Activated CD4-positive, alpha-beta T cell treated with anti-CD3 and anti-CD28 coated beads for 24 hours (primary cell): ENCODE data around the gene XDH.

Experiments
- DNase-seq, 2 donors: peaks; one replicate each; pipeline ENCODE4 v3.0.0-alpha.2; 2020; ENCODE audit warnings: low read depth in 2 of 2

The XDH gene

DNA sequence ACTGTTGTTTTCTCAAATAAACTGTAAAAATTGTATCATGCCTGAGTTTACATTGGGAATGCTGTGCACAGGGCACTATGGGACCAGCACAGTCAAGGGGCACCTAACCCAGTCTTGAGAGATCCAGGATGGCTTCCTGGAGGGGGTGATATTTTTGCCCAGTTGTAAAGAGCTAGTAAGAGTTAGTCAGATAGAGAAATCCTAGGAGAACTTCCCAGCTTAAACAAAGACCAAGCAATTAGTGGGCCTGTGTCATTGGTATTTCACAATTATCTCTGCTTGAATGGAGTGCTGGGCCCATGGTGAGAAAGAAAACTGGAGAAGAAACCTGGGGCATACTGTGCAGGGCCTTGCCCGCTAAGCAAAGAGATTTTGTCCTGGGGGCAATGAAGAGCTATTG, 12.2 kb downstream of the XDH start:
- no peak for DNase-seq

DNA sequence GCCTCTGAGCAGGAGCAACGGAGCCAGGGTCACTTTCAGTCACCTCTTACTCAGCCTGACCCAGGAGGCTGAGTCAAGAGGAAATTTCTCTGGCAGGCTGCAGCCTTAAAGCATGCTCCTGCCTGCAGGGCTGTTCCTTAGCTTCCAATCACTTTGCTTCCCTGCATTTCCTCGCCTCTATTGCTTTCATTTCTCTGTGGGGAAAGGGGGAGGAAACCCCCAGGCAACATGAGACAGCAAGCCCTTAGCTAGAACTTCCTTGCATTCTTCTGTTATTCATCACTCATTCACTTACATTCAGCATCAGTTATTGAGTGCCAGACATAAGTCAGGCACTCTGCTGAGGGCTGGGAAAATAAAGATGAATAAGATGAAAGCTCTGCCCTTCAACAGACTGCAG, 13.0 kb downstream of the XDH start:
- no peak for DNase-seq

DNA sequence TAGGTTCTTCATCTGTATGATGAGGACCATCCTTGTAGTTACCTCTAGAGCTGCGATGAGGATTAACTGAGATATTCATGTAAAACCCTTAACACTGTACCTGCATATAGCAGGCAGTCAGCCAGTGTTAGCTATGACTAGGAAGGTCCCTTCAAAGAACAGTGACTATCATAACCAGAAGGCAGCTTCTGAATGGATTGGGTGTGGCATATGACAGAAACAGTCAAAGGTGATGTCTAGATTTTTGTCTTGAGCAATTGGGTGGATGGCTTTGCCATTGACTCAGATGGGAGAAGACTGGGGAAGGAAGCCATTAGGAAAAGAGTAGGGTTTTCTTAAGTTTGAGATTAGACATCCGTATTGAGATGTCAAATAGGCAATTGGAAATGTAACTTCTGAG, 15.7 kb downstream of the XDH start:
- no peak for DNase-seq

DNA sequence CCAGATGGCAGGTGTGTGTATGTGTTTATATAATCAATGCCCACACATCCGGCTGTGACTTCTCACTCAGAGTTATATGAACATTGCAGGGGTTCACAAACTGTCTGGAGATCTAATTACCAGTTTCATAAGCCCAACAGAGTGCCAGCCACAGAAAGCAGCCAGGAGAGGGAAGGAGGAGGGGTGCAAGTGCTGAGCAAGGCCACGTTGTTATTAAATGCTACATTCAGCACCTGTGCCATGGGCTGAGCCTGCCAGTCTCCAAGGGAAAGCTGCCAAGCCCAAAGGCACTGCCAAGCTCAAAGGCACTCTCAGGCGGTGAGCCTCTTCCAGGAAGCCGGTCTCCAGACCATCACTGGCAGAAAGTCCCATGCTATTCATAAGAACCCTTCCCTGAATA, 17.4 kb downstream of the XDH start:
- DNase-seq, result no peak

DNA sequence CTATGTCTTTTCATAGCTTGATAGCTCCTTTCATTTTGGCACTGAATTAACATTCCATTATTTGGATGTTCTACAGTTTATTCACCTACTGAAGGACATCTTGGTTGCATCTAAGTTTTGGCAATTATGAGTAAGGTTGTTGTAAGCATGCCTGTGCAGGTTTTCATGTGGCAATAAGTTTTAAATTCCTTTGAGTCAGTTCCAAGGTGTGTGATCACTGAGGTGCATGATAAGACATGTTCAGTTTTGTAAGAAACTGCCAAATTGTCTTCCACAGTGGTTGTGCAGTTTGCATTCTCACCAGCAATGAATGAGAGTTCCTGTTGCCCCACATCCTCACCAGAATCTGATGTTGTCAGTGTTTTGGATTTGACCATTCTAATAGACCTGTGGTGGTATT, 24.2 kb downstream of the XDH start:
- DNase-seq, result no peak

DNA sequence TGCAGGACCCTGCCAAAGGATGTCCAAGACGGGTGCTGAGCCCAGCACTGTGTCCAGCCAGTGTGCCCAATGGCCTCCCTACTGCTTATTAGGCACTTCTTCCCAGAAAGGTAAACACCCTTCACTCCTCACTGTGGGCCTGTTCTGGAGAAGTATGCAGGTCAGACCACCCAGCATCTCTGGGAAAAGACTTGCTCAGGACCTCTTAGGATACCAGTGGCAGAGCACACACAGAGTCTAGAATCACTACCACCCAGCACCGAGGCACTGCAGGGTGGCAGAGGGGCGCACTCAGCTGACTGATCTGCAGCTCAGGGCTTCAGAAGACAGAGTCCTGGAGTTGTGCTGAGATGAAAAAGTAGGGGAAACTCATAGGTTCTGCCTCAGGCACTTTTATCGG, 25.8 kb downstream of the XDH start:
- DNase-seq, result no peak

DNA sequence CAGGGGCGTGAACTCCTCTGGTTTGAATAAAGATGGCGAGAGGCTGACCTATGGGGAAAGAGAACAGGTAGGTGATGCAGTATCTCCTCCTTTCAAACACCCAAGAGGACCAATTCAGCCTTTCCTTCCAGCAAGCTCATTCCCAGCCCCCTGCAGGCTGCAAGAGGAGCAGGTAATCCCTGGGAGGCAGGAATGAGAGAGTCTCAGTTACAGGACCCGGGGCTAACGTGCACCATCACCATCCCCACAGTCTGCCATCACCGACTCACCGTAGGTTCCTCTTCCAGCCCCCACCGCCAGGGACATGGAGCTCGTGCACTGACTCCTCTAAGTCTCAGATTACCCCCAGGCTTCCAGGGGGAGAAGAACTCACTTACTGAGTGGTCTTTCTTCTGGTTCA, 26.7 kb downstream of the XDH start:
- no peak for DNase-seq

DNA sequence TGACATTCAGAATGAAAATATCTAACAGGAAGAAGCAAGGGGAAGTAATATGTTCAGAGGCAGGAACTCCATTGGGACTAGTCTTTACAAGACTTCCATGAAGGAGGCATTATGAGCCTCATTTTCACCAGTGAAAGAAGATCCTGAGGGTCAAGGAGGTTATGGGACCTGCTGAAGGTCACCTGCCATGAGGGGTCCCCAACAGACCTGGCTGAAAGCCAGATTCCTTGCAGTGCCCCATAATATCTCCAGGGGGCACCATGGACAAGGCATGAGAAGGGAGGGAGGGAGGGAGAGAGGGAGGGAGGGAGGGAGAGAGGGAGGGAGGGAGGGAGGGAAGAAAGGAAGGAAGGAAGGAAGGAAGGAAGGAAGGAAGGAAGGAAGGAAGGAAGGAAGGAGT, 27.9 kb downstream of the XDH start:
- DNase-seq, result no peak

DNA sequence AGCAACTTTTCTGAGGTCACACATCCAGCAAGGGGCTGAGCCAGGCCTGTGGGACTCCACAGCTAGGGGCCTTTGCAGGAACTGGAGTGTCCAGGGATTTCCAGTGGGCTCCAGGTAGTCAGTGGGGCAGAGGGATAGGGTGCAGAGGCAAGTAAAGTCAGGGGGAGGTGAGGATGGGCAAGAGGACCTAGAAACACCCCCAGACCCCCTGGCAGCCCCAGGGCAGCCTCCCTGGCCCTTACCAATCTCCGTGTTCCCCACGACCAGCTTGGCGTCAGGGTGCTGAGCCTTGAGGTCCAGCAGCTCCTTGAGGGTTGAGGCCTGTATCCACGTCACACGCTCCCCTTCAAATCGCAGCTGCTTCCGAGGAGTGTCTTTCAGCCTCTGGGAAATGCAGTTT, 28.4 kb downstream of the XDH start:
- DNase-seq, result no peak

DNA sequence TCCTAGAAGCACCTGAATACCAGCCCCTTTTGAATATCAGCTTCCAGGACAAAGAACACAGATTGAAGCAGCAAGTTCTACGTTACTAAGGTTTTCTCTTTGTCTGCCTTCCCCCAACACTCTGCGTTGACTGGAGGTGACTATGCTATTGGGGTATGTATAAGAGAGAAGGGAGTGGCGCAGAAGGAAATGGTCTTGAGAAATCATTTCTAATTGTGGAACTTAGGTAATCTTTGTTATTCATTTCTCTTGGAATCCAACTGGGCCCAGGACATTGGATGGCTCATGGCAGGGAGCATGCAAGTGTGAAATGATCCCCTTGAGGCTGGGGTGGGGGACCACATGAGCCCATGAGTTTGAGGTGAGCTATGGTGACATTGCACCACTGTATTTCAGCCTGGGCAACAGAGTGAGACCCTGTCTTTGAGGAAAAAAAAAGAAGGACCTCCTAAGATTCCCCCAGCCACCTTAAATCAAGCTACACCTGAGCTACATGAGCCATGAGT, 29.7 kb downstream of the XDH start:
- DNase-seq, result no peak

DNA sequence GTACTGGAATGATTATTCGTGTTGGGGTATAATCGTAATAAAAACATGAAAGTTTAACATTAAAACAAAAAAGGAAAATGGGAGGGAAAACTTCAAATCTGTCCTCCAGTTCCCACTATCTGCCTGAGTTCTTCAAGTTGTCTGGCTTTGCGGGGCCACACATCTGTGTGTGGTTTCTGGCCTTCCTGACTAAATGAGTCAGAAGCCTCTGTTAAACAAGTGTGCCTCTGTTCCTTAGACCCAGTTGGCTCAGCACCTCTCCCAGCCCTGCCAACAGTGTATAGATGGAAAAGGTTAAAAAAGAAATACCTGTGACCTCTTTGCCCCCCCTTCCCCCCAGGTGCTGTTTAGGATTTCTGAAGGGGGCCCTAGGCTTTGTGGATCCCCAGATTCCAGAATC, 30.2 kb downstream of the XDH start:
- no peak for DNase-seq

DNA sequence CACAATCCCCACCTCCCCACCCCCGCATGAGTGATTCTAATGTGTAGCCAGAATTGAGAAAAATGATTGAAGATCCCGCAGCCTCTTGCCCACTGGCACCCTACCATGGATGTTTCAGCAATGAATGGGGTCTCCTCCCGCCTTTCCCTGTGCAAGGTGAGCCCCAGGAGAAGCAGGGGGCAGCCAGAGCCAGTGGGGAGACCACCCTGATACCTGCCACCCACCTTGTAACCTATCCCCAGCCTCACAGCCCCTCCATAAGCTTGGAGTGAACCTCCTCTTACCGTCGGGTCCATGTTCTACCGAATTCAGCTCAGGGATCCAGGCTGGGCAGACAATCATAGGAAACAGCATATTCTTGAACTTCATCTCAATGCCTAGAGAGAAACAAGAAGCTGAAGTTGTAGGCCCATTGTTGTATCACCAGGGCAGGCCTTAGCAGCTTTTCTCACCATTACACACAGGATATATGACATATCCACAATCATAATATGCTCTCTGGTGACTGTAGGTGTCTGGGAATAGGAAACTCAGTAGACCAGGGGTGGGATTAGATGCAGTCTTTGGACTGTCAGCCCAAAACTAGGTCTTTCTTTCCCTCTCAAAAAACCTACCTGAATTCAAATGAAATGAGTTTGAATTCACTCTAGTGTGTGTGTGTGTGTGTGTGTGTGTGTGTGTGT, 30.9 kb downstream of the XDH start:
- DNase-seq, result no peak

DNA sequence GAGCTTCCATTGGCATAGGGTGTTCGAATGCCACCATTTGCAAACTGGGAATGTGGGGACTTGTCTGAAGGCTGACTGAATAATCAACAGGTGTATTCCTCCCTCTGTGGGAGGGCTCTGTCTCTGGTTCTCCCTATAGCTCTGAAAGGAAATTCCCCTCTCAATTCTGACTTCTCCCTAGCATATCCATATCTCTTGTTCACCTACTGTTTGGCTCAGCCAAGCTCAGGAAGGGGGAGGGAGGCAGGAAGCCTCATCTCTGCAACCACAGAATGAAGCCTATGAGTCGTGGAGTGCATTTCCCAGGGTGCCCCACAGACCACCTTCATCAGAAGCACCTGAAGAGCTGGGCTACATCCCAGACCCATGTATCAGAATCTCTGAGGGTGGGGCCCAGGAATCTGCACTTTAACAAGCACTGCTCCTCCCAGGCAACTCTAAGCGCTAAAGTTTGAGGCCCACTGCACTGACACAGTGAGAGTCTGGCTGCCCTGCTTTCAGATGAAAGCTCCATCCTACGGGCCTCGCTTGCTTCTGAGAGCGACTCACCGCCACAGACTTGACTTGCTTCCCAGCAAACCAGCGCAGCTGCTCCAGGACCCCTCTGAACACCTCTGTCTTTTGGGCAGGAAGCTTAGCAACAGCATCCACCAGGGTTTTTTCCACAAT, 32.0 kb downstream of the XDH start:
- DNase-seq, result no peak

DNA sequence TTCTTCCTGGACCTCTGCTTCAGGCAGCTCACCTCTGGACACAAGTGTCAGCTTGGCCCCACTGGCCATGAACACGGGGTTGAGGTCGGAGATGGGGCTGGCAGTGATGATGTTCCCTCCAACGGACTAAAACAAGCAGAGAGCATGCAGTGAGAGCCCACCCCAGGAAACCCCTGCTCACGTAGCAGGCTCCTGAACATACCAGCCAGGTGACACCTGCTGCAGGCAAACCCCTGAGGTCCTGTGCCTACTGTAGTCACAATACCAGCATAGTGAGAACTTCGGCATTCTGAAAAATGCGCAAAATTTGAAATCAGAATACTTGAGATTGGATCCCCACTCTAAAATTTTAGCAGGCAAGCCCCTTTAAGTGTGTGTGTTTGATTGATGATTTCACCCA, 32.9 kb downstream of the XDH start:
- no peak for DNase-seq

DNA sequence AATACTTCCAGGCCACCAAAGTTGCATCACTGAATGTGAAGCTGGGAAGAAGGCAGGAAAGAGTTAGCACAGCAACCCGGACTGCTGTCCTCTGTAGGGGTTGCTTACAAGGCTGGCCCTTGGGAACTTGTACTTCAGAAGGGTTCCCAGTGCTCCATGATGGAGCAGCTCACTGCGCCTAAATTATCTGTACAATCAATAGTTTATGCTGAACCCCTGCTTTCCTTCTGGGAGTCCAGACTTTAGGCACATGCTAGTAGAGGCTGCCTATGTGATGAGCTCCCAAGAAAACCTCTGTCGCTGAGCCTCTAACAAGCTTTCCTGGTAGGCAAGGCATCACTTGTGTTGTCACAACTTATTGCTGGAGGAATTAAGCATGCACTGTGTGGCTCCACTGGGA, 34.3 kb downstream of the XDH start:
- no peak for DNase-seq

DNA sequence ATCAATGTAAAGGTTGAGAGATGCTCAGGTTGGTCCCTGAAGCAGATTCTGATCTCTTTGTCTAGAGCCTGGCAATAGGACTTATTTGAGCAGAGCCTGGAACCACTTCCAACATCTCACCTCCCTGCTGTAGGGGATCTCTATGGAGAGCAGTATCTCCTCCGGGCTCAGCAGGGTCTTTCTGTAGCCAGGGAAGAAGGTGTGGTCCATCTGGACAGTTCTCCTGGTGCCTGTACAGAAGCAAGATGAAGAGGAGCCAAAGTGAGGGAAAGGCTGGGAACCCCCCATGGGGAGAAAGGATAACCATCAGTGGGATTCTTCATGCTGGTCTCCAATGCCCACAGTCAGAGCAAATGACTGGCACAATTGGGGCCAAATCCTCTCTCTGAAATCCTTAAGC, 34.8 kb downstream of the XDH start:
- no peak for DNase-seq

DNA sequence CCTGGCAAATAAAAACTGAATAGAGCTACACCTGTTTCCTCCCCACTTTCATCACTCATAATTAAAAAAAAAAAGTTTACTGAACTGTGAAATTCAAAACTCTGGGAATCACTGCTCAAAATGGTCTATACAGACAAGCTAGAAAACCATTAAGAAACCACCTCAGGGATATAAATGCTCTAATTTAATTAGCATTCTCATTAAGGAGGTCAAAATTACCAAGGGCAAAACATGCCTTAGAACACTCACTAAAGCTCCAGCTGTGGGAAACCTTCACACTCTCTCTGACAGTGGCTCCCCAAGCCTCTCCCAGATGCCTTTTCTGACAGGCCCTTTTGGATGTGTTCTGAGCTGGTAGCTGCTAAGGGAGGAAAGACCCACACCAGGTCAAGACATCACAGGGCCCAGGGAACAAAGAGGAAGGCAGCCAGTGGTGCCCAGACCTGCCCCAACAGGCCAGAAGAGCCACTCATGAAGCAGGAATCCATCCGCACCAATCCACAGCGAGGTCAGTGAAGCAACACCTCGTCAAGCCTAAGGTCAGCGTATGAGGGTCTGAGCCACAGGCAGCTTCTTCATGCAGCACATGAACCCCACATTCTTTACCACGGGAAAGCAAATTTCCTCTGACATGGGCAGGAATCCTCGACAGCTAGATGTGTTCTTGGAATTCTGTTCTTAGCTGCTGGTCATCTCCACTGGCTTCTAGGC, 35.6 kb downstream of the XDH start:
- DNase-seq, result no peak

DNA sequence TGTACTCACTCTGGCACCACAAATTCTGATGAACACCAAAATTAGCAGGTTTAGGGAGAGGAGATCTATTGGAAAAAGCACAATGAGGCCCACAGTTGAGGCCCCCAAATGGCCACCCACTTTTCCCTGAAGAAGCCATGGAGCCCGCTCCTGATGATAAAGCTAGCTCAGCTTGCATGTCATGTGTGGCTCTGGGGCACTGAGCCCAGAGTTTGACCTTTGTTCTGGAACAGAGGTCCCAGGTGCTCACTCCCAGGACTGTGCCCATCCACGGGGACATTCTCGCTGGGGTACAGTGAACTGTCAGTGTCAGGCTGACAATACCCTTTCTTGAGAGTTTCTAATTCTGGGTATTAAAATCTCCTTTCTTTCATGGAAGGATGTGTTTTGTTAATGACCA, 36.2 kb downstream of the XDH start:
- no peak for DNase-seq

DNA sequence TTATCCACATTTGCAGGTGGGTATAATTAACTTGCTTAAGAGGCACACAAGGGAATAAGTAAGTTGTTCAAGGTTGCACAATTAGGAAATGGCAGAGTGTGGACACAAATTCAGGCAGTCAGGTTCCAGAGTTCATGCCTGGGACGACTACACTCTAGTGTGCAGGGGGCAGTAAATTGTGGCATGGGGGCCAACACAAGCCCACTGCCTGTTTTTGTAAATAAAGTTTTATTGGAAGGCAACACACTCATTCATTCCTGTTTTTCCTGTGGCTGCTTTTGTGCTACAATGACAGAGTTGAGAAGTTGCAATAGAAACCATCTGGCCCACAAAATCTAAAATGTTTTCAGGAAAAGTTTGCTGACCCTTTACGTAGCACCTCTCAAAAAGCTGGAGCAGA, 41.4 kb downstream of the XDH start:
- DNase-seq, result no peak

DNA sequence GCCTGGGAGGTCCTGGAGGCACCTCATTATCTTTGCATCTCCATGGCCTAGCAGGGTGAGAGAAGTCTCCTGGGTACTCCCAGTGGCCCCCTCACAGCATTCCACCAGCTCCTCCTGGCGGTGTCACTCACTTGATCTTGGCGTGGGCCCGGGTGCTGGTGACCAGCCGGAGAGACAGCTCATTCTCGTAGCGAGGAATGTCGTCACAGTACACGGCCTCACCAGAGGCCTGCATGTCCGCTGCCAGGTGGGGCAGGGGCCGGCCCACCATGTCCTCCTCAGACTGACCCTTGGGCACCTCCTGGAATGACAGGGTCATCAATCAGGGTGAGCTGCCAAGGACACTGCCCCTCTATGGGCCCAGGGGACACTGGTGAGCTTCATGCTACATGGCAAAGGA, 42.4 kb downstream of the XDH start:
- no peak for DNase-seq

DNA sequence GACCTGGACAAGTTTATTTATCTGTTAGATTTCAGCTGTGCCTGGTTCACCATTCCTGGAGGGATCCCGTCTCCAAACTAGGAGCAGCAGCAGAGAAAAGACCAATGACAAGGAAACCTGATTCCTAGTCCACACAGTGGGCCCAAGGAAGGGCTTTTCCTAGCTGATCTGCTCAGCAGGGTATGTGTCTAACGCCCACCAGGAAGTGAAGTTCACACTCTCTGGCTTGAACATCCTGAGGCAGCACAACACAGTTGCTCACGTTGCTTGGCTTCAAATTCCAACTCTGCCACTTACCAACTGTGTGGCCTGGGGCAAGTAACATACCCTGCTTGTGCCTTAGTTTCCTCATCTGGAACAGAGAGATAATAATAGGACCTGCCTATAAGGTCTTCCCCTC, 42.9 kb downstream of the XDH start:
- DNase-seq, result no peak

DNA sequence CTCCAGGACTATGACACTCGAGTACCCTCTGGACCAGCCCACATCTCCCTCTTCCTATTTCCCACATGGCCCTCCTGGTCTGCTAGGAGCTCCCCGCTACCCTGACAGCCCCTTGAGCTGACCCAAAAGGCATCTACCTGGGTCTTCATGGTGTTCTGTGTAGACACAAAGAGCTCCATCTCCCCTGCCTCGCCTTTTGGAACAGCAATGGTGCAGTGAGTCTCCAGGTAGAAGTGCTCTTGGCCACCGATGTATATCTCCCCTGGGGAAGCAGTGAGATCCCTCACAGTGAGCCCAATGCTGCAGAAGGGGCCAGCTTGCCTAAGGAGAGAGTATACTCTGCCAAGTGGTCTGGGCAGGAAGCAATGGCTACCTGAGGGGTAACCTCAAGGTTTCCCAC, 47.8 kb downstream of the XDH start:
- no peak for DNase-seq

DNA sequence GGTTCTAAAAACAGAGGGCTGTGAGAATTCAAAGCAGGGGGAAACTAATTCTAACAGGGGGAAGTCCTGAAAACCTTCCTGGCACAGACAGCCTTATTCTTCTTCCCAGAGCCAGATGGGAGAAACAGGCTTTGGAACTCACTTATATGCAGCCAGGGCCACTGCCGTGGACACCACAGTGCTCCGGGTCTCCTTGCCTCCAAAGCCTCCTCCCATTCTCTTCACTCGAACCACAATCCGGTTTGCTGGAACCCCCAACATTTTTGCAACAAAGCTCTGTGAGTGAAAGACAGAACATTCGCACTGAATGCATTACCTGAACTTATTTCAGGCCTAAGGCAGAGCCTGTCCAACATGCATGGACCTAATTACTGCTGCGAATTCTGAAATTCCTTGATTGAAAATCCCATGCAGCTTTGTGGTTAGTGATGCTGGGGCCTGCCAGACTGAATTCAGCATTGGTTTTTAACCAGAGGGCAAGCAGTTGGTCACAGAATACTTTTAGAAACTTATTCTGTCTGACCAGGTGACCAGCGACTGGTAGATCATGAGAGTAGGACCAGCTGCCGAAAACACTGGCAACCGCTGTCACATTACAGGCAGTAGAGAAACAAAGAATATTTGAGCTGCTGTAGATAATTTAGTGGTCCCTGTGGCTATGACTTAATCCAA, 48.6 kb downstream of the XDH start:
- DNase-seq, result no peak
